CD14-positive monocyte (primary cell): ENCODE data around the gene MAPK8IP2. TPM values are rescaled to one million over a fixed set of nuclear protein-coding genes. Genes with fewer than 3 reads are reported as not detected.

ENCODE experiments used
- DNase-seq, 3 donors: peaks; one replicate each; pipeline ENCODE4 v3.0.0-alpha.2; 2011 to 2022
- H2AFZ ChIP-seq: 2 replicates; pipeline ENCODE4 v1.6.0; 2012; ENCODE audit warnings: mild to moderate bottlenecking, low read depth, low read length, inconsistent platforms; ENCODE audit not compliant: insufficient read depth, poor library complexity, severe bottlenecking
- H3K27ac ChIP-seq, 2 donors: 1 replicate in 1 of 2; 2 replicates in 1 of 2; pipeline ENCODE4 v1.5.1; 2012 to 2013; ENCODE audit warnings: low read length in 2 of 2, control low read depth in 1 of 2, inconsistent platforms in 1 of 2, low read depth in 1 of 2, mild to moderate bottlenecking in 1 of 2
- H3K27me3 ChIP-seq, 2 donors: one replicate each; pipeline versions ENCODE4 v1.6.0 to v1.6.1; 2011 to 2013; ENCODE audit warnings: low read length in 2 of 2; ENCODE audit not compliant: control insufficient read depth in 2 of 2, insufficient read depth in 2 of 2
- H3K36me3 ChIP-seq, 2 donors: replicated peaks in 1 of 2; 1 replicate in 1 of 2; 2 replicates in 1 of 2; pipeline versions ENCODE4 v1.5.1 to v1.6.1; 2012 to 2013; ENCODE audit warnings: low read length in 2 of 2, control low read depth in 1 of 2, inconsistent platforms in 1 of 2, mild to moderate bottlenecking in 1 of 2; ENCODE audit not compliant: insufficient read depth in 2 of 2, control insufficient read depth in 1 of 2
- H3K4me1 ChIP-seq, 2 donors: 1 replicate in 1 of 2; 2 replicates in 1 of 2; pipeline versions ENCODE4 v1.5.1 to v1.6.1; 2012 to 2013; ENCODE audit warnings: low read length in 2 of 2, control low read depth in 1 of 2, inconsistent platforms in 1 of 2, mild to moderate bottlenecking in 1 of 2, moderate library complexity in 1 of 2; ENCODE audit not compliant: insufficient read depth in 2 of 2, control insufficient read depth in 1 of 2
- H3K4me2 ChIP-seq: replicated peaks from 2 replicates; pipeline ENCODE3; 2012; ENCODE audit warnings: low read length, moderate library complexity, mild to moderate bottlenecking; ENCODE audit not compliant: poor library complexity, severe bottlenecking; ENCODE audit errors: extremely low read depth
- H3K4me3 ChIP-seq, 3 experiments: fragments of 200-600 bp in 1 of 3; sonication (generic) in 1 of 3; replicated peaks in 1 of 3; 1 replicate in 2 of 3; 2 replicates in 1 of 3; pipeline ENCODE4 v1.5.1; 2011 to 2013; ENCODE audit warnings: low read length in 3 of 3, mild to moderate bottlenecking in 3 of 3, control low read depth in 2 of 3, low read depth in 2 of 3, inconsistent platforms in 1 of 3, moderate library complexity in 1 of 3
- H3K79me2 ChIP-seq: 2 replicates; pipeline ENCODE4 v1.6.0; 2012; ENCODE audit warnings: mild to moderate bottlenecking, control low read depth, inconsistent platforms, low read length, moderate library complexity; ENCODE audit not compliant: insufficient read depth
- H3K9ac ChIP-seq: 2 replicates; pipeline ENCODE4 v1.6.0; 2017; ENCODE audit warnings: low read length, mild to moderate bottlenecking; ENCODE audit not compliant: insufficient read depth, poor library complexity, severe bottlenecking
- H3K9me3 ChIP-seq, 2 donors: replicated peaks in 1 of 2; 1 replicate in 1 of 2; 2 replicates in 1 of 2; pipeline versions ENCODE4 v1.5.1 to v1.6.1; 2012 to 2013; ENCODE audit warnings: low read length in 2 of 2, control low read depth in 1 of 2; ENCODE audit not compliant: control insufficient read depth in 1 of 2, insufficient read depth in 1 of 2
- H4K20me1 ChIP-seq: 2 replicates; pipeline ENCODE4 v1.6.0; 2012; ENCODE audit warnings: mild to moderate bottlenecking, low read length, control low read depth, moderate library complexity; ENCODE audit not compliant: insufficient read depth
- H3K27ac Mint-ChIP-seq, 7 donors: one replicate each; pipeline ENCODE4 v1.8.0; 2020; ENCODE audit warnings: mild to moderate bottlenecking in 7 of 7, mixed read lengths in 7 of 7, moderate library complexity in 6 of 7, inconsistent platforms in 2 of 7
- H3K27me3 Mint-ChIP-seq, 3 donors: one replicate each; pipeline ENCODE4 v1.8.0; 2021 to 2022; ENCODE audit warnings: low read depth in 3 of 3, mild to moderate bottlenecking in 3 of 3, mixed read lengths in 3 of 3, moderate library complexity in 3 of 3, inconsistent platforms in 1 of 3
- H3K36me3 Mint-ChIP-seq, 2 donors: one replicate each; pipeline ENCODE4 v1.8.0; 2020; ENCODE audit warnings: mixed read lengths in 2 of 2, inconsistent platforms in 1 of 2, mild to moderate bottlenecking in 1 of 2
- H3K4me1 Mint-ChIP-seq: one replicate; pipeline ENCODE4 v1.8.0; 2020; ENCODE audit warnings: mild to moderate bottlenecking, mixed read lengths
- H3K4me3 Mint-ChIP-seq, 2 donors: one replicate each; pipeline ENCODE4 v1.8.0; 2020; ENCODE audit warnings: mild to moderate bottlenecking in 2 of 2, mixed read lengths in 2 of 2, moderate library complexity in 1 of 2
- H3K9me3 Mint-ChIP-seq, 7 donors: one replicate each; pipeline ENCODE4 v1.8.0; 2020 to 2022; ENCODE audit warnings: mixed read lengths in 7 of 7, mild to moderate bottlenecking in 6 of 7, moderate library complexity in 6 of 7, inconsistent platforms in 2 of 7
- CTCF ChIP-seq: fragments of 200-600 bp; IDR thresholded peaks from one replicate; pipeline ENCODE4 v1.8.0; 2022; ENCODE audit warnings: antibody characterized with exemption, mild to moderate bottlenecking
- WGBS: methylation state at CpG from one replicate; pipeline ENCODE4 v1.1.5; 2013; ENCODE audit warnings: missing lambda C conversion rate; ENCODE audit not compliant: insufficient coverage; 5-methylcytosine and 5-hydroxymethylcytosine counted together
- intact Hi-C, 2 donors: fragments of 100-400 bp; cut with micrococcal nuclease; formaldehyde crosslinking; loops; one replicate each; pipeline versions ENCODE4 v1.15.0 to v1.15.1; 2023
- polyA plus RNA-seq, 3 donors: library from polyadenylated mRNA; depleted of rRNA in 1 of 3; unstranded in 2 of 3; stranded (reverse) in 1 of 3; fragments of 300-500 nt in 2 of 3; fragments of >200 nt in 1 of 3; fragmentation: Illumina TruSeq in 2 of 3; gene quantifications; 1 replicate in 2 of 3; 2 replicates in 1 of 3; pipeline ENCODE4 v1.2.3, GENCODE V29; 2012 to 2021

Gene MAPK8IP2
- polyA plus RNA-seq, 3 donors, result 0.17 TPM; not detected in 2

DNA sequence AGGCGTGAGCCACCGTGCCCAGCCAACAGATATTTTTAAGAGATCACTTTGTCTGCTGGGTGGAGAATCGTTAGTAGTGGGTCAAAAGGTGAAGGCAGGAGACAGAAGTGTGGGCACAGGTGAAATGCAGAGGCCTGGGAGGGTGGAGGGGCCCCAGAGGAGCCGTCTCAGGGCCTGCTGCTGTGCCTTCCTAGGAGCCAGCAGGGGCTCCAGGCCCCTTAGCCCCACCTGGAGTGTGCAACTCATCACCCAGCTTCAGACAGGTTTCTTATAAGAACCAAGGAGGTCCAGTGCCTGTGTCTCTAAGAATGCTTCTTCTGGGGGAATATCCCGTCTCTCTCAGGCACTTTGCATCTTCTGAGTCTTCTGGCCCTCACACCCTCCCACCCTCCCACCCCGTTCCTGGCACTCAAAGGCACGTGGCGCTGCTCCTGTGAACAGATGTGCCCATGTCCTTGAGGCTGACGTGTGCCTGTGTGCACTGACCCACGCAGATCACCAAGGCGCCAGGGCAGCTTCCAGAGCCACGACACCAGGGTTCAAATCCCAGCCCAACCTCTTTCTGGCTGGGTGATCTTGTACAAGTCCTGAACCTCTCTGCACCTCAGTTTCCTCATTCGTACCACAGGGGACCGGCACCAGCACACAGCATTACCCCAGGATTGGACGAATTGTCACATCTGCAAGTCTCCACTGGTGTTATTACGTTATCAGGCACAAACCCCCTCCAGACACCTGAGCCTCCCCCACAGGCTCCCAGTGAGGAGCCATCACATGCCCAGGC, 23.9 kb downstream of the MAPK8IP2 start:
- H3K4me1 Mint-ChIP-seq, result peaks cover 53% of the 10 kb centered on the region
- no peaks in the 10 kb centered on the region for H3K9me3 ChIP-seq
- H3K4me1 ChIP-seq, result peaks cover 53 to 60% of the 10 kb centered on the region in 2 donors
- no peak overlapping the region for H2AFZ ChIP-seq
- H3K36me3 ChIP-seq, result peaks cover 9 to 14% of the 10 kb centered on the region in 2 donors
- H3K27me3 Mint-ChIP-seq, result peaks cover 3 to 12% (median 5%) of the 10 kb centered on the region in 3 donors
- H3K79me2 ChIP-seq, result peaks cover 10% of the 10 kb centered on the region
- intact Hi-C loops, result loop anchor here (5.0 kb wide), 6 partner anchors 42 to 372 kb away; partner anchors contain the start of genes CHKB (in 1 of the 2), HDAC10 (in 1 of the 2), LMF2 (in 1 of the 2) and NCAPH2 (in 1 of the 2)
- TF ChIP-seq CTCF, result no peak
- peaks cover 14 to 25% of the 10 kb centered on the region in 2 donors for H3K36me3 Mint-ChIP-seq
- H3K27ac Mint-ChIP-seq, result no peak overlapping the region
- no peak overlapping the region for H3K4me2 ChIP-seq
- H4K20me1 ChIP-seq, result peaks cover 14% of the 10 kb centered on the region
- no peak overlapping the region for H3K9ac ChIP-seq
- 98% methylated on average over 12 of the region's 16 CpGs for WGBS
- H3K27me3 ChIP-seq, result no peaks in the 10 kb centered on the region
- no peak for DNase-seq
- H3K4me3 ChIP-seq, result no peak overlapping the region
- H3K27ac ChIP-seq, result no peak overlapping the region
- no peaks in the 10 kb centered on the region for H3K9me3 Mint-ChIP-seq
- H3K4me3 Mint-ChIP-seq, result no peak overlapping the region

- H3K36me3 Mint-ChIP-seq, result peaks cover 14 to 25% of the 10 kb centered on the region in 2 donors
- H3K27ac Mint-ChIP-seq, result peak overlapping the region in 1 of 7 donors; percentile 40
- H3K9ac ChIP-seq, result no peak overlapping the region
These were observed 24.6 kb downstream of the MAPK8IP2 start for GRCh38 chr22:50625131-50625567.

More at GRCh38 chr22:50625131-50625567, 24.6 kb downstream of the MAPK8IP2 start:
- H3K4me1 Mint-ChIP-seq, result peaks cover 49% of the 10 kb centered on the region
- H3K9me3 Mint-ChIP-seq, result no peaks in the 10 kb centered on the region
- H3K4me1 ChIP-seq, result peaks cover 50 to 56% of the 10 kb centered on the region in 2 donors
- H3K9me3 ChIP-seq, result no peaks in the 10 kb centered on the region
- peaks cover 1 to 8% (median 2%) of the 10 kb centered on the region in 3 donors for H3K27me3 Mint-ChIP-seq
- TF ChIP-seq CTCF, result no peak
- 96% methylated on average over 14 of the region's 14 CpGs for WGBS
- H4K20me1 ChIP-seq, result peaks cover 14% of the 10 kb centered on the region
- no peak overlapping the region for H2AFZ ChIP-seq
- H3K27me3 ChIP-seq, result no peaks in the 10 kb centered on the region
- no peak overlapping the region for H3K4me3 ChIP-seq
- no peak overlapping the region for H3K27ac ChIP-seq
- peaks cover 9 to 14% of the 10 kb centered on the region in 2 donors for H3K36me3 ChIP-seq
- DNase-seq, result no peak
- H3K79me2 ChIP-seq, result peaks cover 10% of the 10 kb centered on the region
- H3K4me2 ChIP-seq, result no peak overlapping the region
- H3K4me3 Mint-ChIP-seq, result no peak overlapping the region
- intact Hi-C loops, result loop anchor here (5.0 kb wide), 2 partner anchors 43 to 118 kb away; partner anchors contain the start of genes CHKB (in 1 of the 2), LMF2 (in 1 of the 2) and NCAPH2 (in 1 of the 2)
